Measurements from ENCODE around the gene C5orf24. TPM values are rescaled to one million over a fixed set of nuclear protein-coding genes. Genes with fewer than 3 reads are reported as not detected.

The C5orf24 gene
- total and polyA plus RNA-seq, 10 of the 15 experiments (the other 5 are each of a cell fraction or from before 2014, with no cell fraction given): 5.4 to 26.8 (median 15.6) TPM

GRCh38 chr5:134824681-134825080 lies 21.1 kb upstream of the C5orf24 start (continued):
- no peak for TF ChIP-seq SKIL (IDR thresholded peaks at IDR 0.05; ENCODE audit: low read depth, poor library complexity, severe bottlenecking)
- TF ChIP-seq POLR2A (IDR thresholded peaks at IDR 0.05; ENCODE audit: low read depth, low read length): no peak

- no peak for ATAC-seq
- DNase-seq (ENCODE audit: low read depth, low spot score): no peak
- Histone ChIP-seq H4K20me1 (ENCODE audit: control insufficient read depth, insufficient read depth) (no peaks in the 10 kb centered on the region), H3K4me1 (ENCODE audit: control insufficient read depth, insufficient read depth, low read length) (no peaks in the 10 kb centered on the region), H3K9me3 (replicated peaks; ENCODE audit: control insufficient read depth, insufficient read depth, low read length) (no peaks in the 10 kb centered on the region), H3K4me3 (no peak overlapping the region), H3K27ac (ENCODE audit: control insufficient read depth, insufficient read depth) (no peak overlapping the region), H3K36me3 (ENCODE audit: control insufficient read depth in 2 of 2, insufficient read depth in 2 of 2, low read length in 1 of 2) (peaks cover 2 to 24% of the 10 kb centered on the region in 2 experiments), H3K79me2 (ENCODE audit: control insufficient read depth, insufficient read depth, low read length) (no peaks in the 10 kb centered on the region), H3K9ac (ENCODE audit: control insufficient read depth, insufficient read depth, low read length) (no peak overlapping the region), H3K27me3 (replicated peaks in 1 of 2; ENCODE audit: control insufficient read depth in 2 of 2, insufficient read depth in 2 of 2, low read length in 1 of 2) (no peaks in the 10 kb centered on the region), H3K4me2 (ENCODE audit: control insufficient read depth, insufficient read depth) (no peak overlapping the region), H2AFZ (ENCODE audit: control insufficient read depth, low read depth, low read length) (no peak overlapping the region)
- POLR2A ChIA-PET: interaction anchor here (0.6 to 1.0 kb wide), 3 partner anchors 44 to 79 kb away, joined by 3 to 4 read pairs (median 3); no protein-coding TSS in a partner anchor
- CTCF ChIA-PET: interaction anchor here (0.7 to 1.4 kb wide), 5 partner anchors 9 to 67 kb away, joined by 3 to 4 read pairs (median 3); partner anchors contain the start of gene DDX46
- SMC1A ChIA-PET (ENCODE audit: uncharacterized antibody, unreplicated experiment): interaction anchor here (1.0 to 1.2 kb wide), 4 partner anchors 14 to 77 kb away, joined by 3 read pairs; partner anchors contain the start of gene C5orf24
- no peak for FAIRE-seq
- intact Hi-C loops (cut with micrococcal nuclease; ENCODE audit: unreplicated experiment): no loop called here
- RAD21 ChIA-PET (ENCODE audit: unreplicated experiment): interaction anchor here (1.3 kb wide), 1 partner anchor 26 kb away, joined by 3 read pairs; no protein-coding TSS in a partner anchor
- WGBS (ENCODE audit: insufficient coverage, insufficient replicate concordance, low lambda C conversion rate, missing lambda C conversion rate): 5% methylated on average over 7 of the region's 7 CpGs
- TF ChIP-seq, protein P1, sequence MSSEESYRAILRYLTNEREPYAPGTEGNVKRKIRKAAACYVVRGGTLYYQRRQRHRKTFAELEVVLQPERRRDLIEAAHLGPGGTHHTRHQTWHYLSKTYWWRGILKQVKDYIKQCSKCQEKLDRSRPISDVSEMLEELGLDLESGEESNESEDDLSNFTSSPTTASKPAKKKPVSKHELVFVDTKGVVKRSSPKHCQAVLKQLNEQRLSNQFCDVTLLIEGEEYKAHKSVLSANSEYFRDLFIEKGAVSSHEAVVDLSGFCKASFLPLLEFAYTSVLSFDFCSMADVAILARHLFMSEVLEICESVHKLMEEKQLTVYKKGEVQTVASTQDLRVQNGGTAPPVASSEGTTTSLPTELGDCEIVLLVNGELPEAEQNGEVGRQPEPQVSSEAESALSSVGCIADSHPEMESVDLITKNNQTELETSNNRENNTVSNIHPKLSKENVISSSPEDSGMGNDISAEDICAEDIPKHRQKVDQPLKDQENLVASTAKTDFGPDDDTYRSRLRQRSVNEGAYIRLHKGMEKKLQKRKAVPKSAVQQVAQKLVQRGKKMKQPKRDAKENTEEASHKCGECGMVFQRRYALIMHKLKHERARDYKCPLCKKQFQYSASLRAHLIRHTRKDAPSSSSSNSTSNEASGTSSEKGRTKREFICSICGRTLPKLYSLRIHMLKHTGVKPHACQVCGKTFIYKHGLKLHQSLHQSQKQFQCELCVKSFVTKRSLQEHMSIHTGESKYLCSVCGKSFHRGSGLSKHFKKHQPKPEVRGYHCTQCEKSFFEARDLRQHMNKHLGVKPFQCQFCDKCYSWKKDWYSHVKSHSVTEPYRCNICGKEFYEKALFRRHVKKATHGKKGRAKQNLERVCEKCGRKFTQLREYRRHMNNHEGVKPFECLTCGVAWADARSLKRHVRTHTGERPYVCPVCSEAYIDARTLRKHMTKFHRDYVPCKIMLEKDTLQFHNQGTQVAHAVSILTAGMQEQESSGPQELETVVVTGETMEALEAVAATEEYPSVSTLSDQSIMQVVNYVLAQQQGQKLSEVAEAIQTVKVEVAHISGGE (CRISPR knock-in tag; IDR thresholded peaks at IDR 0.05): no peak
- TF ChIP-seq ETV6 (conservative IDR thresholded peaks at IDR 0.05 in 1 of 2, IDR thresholded peaks at IDR 0.05 in 1 of 2; ENCODE audit: borderline replicate concordance in 1 of 2, low read depth in 1 of 2): peak in 1 of 2 experiments; percentile 44; a peak in 1 of 4 replicates
- no TSS peak for BruUV-seq (replicated peaks)
- in situ Hi-C loops (cut with MboI): no loop called here
Observed at GRCh38 chr5:134825212-134825611, 20.6 kb upstream of the C5orf24 start.

Measured in GM12878 (cell line).